GM15510 (cell line): Measurements from ENCODE around the gene ZNF197.

ENCODE experiments used
- POLR2A ChIP-seq: IDR thresholded peaks from 3 replicates; pipeline ENCODE4 v1.6.1; 2011; ENCODE audit warnings: borderline replicate concordance; ENCODE audit not compliant: insufficient read length; ENCODE audit errors: extremely low read depth

Gene ZNF197

GRCh38 chr3:44659434-44659833, 34.6 kb downstream of the ZNF197 start:
- no peak for TF ChIP-seq POLR2A

GRCh38 chr3:44661189-44661588, 36.4 kb downstream of the ZNF197 start:
- no peak for TF ChIP-seq POLR2A

DNA sequence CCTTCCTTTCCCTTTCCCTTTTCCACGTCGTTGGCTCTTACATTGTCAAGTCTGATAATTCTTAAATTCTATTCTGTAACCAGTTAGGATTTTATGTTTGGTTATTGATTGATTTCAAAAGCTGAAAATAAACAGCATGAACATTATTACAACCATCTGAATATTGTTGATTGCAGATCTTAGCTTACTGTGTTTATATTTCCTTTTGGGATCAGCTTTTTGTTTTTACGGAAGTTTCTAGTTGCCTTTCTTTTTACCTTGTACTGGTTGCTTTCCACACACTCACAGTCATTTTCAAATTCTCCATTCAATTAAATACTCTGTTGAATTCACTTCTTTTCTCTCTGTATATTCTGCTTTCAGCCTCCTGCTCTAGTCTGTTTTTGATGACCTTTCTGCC, 40.3 kb downstream of the ZNF197 start:
- TF ChIP-seq POLR2A = no peak

GRCh38 chr3:44666346-44666745, 41.5 kb downstream of the ZNF197 start:
- no peak for TF ChIP-seq POLR2A

- TF ChIP-seq POLR2A = no peak
Observed at GRCh38 chr3:44669760-44670159, 44.9 kb downstream of the ZNF197 start.

DNA sequence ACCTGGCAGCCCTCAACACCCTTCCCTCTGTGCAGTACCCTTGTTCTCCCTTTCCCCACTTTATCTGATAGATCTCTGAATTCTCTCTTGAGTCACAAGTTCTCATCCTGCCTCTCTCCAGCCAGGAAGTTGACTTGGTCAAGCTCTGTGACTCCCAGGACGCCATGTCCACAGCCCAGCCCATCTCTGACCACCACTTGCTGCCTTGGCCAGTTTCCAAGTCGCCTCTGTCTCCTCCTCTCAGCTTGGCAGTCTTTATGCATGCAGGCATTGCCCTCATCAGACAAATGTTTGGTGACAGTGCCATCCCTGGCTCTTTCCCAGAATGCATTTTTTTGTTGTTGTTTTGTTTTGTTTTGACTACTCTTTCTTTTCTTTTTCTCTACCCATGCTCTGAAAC, 49.4 kb downstream of the ZNF197 start:
- TF ChIP-seq POLR2A = no peak

DNA sequence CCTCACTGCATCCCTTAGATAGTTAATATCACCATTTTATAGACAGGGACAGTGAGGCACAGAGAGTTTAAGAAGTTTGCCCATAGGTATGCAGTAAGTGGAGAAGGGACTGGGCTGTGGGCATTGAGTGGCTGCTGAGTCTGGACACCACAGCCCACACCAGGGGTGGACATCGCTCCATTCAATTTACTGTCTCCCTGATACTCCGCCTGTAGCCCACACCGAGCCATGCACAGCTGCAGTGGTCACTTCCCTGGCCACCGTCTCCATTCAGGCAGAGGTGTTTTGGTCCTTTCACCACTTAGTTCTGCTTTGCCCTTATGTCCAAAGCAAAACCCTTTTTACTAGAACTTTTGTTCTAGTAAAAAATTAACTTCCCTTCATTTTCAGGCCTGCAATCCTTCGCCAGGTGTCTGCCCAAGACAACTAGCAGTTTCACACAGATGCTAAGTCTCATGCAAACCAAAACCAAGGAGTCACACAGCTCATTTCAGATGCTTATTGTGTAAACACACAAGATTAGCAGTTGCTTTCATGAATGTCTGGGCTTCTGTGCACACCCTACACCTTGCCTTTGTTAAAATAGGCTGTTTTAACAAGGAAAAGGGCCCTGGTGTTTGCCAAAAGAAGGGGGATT, 53.8 kb downstream of the ZNF197 start:
- no peak for TF ChIP-seq POLR2A

DNA sequence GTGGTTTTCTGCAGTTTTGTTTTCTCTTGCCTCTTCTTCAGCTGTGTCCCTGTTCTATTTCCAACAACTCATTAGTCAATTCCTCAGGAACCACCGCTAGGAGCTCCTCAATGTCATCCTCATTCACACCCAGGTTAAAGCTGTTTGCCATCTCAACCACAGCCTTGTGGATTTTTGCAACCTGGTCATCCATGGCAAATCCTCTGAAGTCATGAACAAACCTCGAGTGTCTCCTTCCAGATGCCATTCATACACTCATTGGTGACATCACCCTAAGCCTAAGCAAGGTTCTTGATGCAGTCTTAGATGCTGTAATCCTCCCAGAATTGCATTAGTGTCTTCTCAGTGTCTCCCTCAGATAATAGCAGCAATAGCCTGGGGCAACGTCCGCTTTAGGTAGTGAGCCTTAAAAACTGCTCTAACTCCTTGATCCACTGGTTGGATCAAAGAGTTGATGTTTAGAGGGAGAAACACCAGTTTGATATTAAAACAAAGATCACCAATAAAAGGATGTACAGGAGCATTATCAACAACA, 56.2 kb downstream of the ZNF197 start:
- no peak for TF ChIP-seq POLR2A

DNA sequence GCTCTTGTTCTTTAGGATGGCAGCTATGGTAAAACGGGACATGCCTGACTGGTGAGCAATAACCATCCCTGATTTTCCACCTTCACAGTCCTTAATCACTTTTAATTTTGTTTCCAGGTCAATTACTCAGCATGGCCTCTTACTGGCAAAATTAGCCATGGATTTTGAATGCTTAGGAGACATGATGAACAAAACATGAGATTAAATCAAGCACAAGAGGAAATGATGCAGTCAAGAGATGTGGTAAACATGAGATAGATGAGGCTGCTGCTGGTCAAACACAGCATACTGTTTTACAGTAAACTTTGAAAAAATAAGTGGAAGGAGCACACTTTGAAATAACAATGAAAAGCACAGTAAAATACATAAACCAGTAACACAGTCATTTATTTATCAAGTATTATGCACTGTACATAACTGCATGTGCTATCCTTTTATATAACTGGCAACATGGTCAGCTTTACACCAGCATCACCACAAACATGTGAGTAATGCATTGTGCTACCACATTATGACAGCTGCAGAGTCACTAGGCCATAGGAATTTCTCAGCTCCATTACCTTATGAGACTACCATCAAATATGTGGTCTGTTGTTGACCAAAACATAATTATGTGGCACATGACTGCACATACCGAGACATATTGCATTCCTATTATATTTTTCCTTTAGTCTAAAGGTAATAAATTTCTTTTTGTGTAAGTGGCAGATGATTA, 57.5 kb downstream of the ZNF197 start:
- no peak for TF ChIP-seq POLR2A

- peak; percentile 39 for TF ChIP-seq POLR2A
Observed at GRCh38 chr3:44685128-44685800, 60.4 kb downstream of the ZNF197 start.

DNA sequence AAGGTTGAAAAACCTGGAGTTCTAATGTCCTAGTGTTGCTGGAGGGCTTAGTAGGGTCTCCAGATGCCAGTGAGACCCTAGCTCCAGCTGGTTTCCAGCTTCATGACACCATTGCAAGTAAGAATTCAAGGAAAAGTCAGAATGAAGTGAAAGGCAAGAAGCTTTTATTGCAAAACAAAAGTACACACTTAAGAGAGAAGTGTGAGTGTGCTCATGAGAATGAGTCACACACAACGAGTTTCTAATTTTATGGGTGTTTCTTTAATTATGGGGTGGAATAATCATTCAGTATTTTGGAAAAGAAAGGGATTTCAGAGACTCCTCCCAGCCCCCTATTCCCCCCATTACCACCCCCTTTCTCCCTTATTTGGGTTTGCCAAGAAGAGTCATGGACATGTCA, 63.1 kb downstream of the ZNF197 start:
- TF ChIP-seq POLR2A = no peak
